ENCODE results near the gene ZNF286A. TPM values are rescaled to one million over a fixed set of nuclear protein-coding genes. Genes with fewer than 3 reads are reported as not detected.
A peak's percentile ranks its signal among the peaks of the same experiment; 100 is the strongest.
"Not testable (repeated sequence)": the region's sequence is repeated elsewhere in the genome, so short reads cannot be mapped to it uniquely, and the experiment has no call there.

Gene ZNF286A
- total RNA-seq, 1 donor from 2014 or later: 11.6 TPM

DNA sequence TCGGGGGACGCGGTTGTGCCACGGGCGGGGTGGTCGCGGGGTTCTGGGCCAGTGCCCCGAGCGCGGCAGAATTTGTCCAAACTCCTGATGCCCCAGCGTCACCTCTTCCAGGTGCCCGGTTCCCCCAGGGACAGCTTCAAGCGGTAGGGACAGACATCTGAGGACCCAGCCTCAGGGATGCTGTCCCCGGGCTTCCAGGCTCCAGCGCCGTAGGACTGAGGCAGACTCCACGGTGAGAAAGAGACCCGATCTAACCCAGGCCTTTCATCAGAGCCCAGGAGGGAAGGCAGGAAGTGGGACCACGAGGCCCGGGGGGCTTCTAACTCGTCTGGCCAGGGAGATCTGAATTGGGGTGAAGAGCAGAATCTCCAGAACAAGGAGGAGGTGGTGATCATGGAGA is 385 bp downstream of the ZNF286A start:
- H3K4me1 ChIP-seq; H3K36me3 ChIP-seq; intact Hi-C loops (cut with DNase I); DNase-seq; H3K9me3 ChIP-seq; H3K27me3 ChIP-seq; H3K27ac ChIP-seq: not testable (repeated sequence)
- peak overlapping the region; percentile 58 for H3K4me3 ChIP-seq
- ATAC-seq: peak; percentile 3

GRCh38 chr17:15704239-15704638 is 4.7 kb downstream of the ZNF286A start:
- intact Hi-C loops (cut with DNase I); H3K4me1 ChIP-seq; H3K27ac ChIP-seq; DNase-seq; H3K4me3 ChIP-seq; H3K9me3 ChIP-seq; H3K27me3 ChIP-seq; ATAC-seq: not testable (repeated sequence)
- peaks cover 12% of the 10 kb centered on the region for H3K36me3 ChIP-seq

DNA sequence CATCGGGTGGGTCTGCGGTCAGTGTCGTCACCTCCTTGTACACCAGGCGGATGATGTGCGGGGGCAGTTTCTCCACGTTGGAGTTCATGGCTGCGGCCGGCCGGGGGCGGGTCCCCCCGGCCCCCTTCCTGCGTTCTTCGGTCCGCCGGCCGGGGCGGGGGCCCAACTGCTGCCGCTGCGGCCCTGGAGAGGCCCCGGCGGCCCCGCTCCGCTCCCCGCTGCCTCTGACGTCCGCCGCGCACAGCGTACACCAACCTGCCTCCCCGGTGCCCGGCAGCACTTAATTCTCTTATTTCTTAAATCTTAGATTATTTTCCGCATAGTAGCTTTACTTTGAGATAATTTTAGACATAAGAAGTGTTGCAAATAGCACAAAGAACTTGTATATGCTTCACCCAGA is 5.3 kb downstream of the ZNF286A start:
- DNase-seq; H3K4me3 ChIP-seq; H3K9me3 ChIP-seq; H3K27me3 ChIP-seq; ATAC-seq; intact Hi-C loops (cut with DNase I); H3K4me1 ChIP-seq; H3K27ac ChIP-seq: not testable (repeated sequence)
- H3K36me3 ChIP-seq: peaks cover 12% of the 10 kb centered on the region

- intact Hi-C loops (cut with DNase I); H3K9me3 ChIP-seq; H3K4me3 ChIP-seq: not testable (repeated sequence)
Measured at GRCh38 chr17:15708879-15709278, 9.3 kb downstream of the ZNF286A start.

GRCh38 chr17:15716601-15717563 is 17.3 kb downstream of the ZNF286A start:
- H3K36me3 ChIP-seq; intact Hi-C loops (cut with DNase I); H3K4me3 ChIP-seq: not testable (repeated sequence)

More at GRCh38 chr17:15708879-15709278, 9.3 kb downstream of the ZNF286A start:
- not testable (repeated sequence) for ATAC-seq, H3K27me3 ChIP-seq, H3K4me1 ChIP-seq, DNase-seq, H3K27ac ChIP-seq
- peaks cover 12% of the 10 kb centered on the region for H3K36me3 ChIP-seq

DNA sequence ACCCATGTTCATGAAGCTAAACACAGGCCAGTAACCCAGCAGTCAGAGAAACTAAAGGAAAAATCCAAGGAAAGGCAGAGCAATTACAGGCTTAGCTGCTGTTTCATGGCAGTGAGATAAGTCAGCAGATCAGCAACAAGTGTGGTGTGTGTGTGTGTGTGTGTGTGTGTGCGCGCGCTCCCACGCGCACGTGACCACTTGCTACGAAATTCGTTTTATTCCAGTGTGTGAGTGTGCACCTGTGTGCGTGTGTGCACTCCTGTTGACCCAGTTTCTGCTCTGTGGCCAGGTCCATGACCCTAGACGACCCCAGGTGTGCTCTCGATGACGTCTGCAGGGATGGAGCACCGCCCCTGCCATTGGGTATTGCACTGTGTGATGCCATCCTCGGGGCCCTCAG is 31.0 kb downstream of the ZNF286A start:
- intact Hi-C loops (cut with DNase I); H3K27me3 ChIP-seq; H3K4me1 ChIP-seq; H3K27ac ChIP-seq; DNase-seq; H3K9me3 ChIP-seq; ATAC-seq; H3K4me3 ChIP-seq; H3K36me3 ChIP-seq: not testable (repeated sequence)

More at GRCh38 chr17:15716601-15717563, 17.3 kb downstream of the ZNF286A start:
- H3K27ac ChIP-seq, H3K4me1 ChIP-seq, DNase-seq, ATAC-seq, H3K27me3 ChIP-seq: not testable (repeated sequence)
- peaks cover 37% of the 10 kb centered on the region for H3K9me3 ChIP-seq

- DNase-seq; H3K9me3 ChIP-seq; H3K27ac ChIP-seq; ATAC-seq; H3K4me3 ChIP-seq; intact Hi-C loops (cut with DNase I); H3K27me3 ChIP-seq; H3K36me3 ChIP-seq; H3K4me1 ChIP-seq: not testable (repeated sequence)
Measured at GRCh38 chr17:15731900-15732299, 32.3 kb downstream of the ZNF286A start, which contains the start of gene TBC1D26. Gene TBC1D26 (plus strand): TSS chr17:15732283. CDS start chr17:15735349, 3,066 bp downstream.

DNA sequence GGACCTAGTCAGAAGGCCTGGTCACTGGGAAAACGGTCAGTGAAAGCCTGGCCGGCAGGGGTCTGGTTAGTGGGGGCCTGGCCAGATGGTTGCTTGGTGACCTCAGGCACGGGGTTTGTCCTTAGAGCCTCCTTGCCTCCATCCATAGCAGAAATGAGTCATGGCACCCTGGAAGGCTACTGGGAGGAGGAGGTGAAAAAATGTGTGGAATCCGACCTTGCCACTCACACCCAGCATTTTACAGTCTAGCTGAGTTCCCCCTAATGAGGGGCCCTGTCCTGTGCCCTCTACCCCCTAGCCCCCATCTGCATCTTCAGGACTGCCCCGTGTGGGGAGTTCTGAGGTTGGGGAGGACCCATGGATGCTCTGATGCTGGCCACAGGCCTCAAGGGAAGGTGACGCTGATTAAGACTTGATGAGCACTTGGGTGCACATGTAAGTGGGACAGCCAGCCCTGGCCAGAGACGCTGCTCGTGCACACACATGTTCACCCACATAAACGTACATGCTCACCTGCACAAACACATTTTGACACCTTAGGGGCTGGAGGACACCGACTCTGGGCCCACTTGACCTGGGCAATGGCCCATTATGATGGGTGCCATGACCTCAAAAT is 33.7 kb downstream of the ZNF286A start:
- H3K4me1 ChIP-seq; intact Hi-C loops (cut with DNase I); DNase-seq: not testable (repeated sequence)

GRCh38 chr17:15736578-15736977 is 37.0 kb downstream of the ZNF286A start:
- DNase-seq; intact Hi-C loops (cut with DNase I); H3K36me3 ChIP-seq; ATAC-seq; H3K4me3 ChIP-seq; H3K27me3 ChIP-seq; H3K9me3 ChIP-seq; H3K4me1 ChIP-seq; H3K27ac ChIP-seq: not testable (repeated sequence)

More for the DNA sequence above, 33.7 kb downstream of the ZNF286A start:
- H3K36me3 ChIP-seq, H3K27ac ChIP-seq, H3K27me3 ChIP-seq, H3K4me3 ChIP-seq, H3K9me3 ChIP-seq, ATAC-seq: not testable (repeated sequence)

- Histone ChIP-seq H3K27me3 (no peaks in the 10 kb centered on the region), H3K36me3 (no peaks in the 10 kb centered on the region), H3K27ac (no peak overlapping the region), H3K4me1 (no peaks in the 10 kb centered on the region), H3K9me3 (no peaks in the 10 kb centered on the region), H3K4me3 (no peak overlapping the region)
- no peak for ATAC-seq
- TF ChIP-seq, protein P1, sequence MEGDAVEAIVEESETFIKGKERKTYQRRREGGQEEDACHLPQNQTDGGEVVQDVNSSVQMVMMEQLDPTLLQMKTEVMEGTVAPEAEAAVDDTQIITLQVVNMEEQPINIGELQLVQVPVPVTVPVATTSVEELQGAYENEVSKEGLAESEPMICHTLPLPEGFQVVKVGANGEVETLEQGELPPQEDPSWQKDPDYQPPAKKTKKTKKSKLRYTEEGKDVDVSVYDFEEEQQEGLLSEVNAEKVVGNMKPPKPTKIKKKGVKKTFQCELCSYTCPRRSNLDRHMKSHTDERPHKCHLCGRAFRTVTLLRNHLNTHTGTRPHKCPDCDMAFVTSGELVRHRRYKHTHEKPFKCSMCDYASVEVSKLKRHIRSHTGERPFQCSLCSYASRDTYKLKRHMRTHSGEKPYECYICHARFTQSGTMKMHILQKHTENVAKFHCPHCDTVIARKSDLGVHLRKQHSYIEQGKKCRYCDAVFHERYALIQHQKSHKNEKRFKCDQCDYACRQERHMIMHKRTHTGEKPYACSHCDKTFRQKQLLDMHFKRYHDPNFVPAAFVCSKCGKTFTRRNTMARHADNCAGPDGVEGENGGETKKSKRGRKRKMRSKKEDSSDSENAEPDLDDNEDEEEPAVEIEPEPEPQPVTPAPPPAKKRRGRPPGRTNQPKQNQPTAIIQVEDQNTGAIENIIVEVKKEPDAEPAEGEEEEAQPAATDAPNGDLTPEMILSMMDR (IDR thresholded peaks at IDR 0.05): no peak
- intact Hi-C loops (cut with DNase I): no loop called here
- DNase-seq: no peak
Measured at GRCh38 chr17:15738066-15738465, 38.5 kb downstream of the ZNF286A start.

DNA sequence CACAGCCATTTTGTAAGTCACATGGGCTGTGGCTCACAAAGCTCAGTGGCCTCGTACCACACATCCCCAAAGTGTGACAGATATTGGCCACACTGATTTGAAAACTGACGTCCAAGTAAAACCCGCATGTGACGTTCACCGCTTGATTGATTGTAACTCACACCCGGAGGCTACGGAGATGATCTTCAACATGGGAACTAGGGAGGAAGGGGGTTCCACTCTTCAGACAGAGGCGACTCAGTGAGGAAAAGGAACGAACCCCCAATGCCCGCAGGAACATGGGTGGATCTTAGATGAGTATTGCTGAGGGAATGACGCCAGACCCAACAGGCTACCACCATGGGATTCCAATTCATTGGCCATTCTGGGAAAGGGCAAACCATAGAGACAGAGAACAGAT is 39.7 kb downstream of the ZNF286A start:
- H3K4me1 ChIP-seq; H3K9me3 ChIP-seq; H3K27me3 ChIP-seq; intact Hi-C loops (cut with DNase I); DNase-seq; H3K4me3 ChIP-seq; ATAC-seq; H3K36me3 ChIP-seq; H3K27ac ChIP-seq: not testable (repeated sequence)

GRCh38 chr17:15740041-15740440 is 40.5 kb downstream of the ZNF286A start:
- H3K36me3 ChIP-seq; intact Hi-C loops (cut with DNase I); H3K4me3 ChIP-seq; DNase-seq; H3K9me3 ChIP-seq; H3K4me1 ChIP-seq; H3K27ac ChIP-seq; H3K27me3 ChIP-seq; ATAC-seq: not testable (repeated sequence)
